Measurements from ENCODE around the gene SCUBE2.
"Not testable (repeated sequence)": the region's sequence is repeated elsewhere in the genome, so short reads cannot be mapped to it uniquely, and the experiment has no call there.

Gene SCUBE2

DNA sequence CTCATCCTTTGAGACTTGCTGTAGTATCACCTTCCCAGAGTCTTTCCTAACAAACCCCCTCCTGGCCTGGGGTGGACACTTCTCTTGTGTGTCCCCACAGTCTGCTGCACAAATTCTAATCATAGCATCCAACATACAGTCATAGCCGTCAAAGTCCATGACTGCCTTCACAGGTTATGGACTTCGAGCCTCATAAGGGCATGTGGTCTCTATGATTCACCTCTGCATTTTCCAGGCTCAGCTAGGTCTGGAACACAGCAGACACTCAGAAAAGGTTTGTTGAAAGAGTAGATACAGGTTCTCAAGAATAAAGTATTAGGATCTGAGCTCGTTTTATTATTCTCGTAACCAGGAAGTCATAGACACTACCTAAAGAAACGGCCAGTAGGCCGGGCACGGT lies 13.2 kb upstream of the SCUBE2 start:
- TF ChIP-seq, protein P1, sequence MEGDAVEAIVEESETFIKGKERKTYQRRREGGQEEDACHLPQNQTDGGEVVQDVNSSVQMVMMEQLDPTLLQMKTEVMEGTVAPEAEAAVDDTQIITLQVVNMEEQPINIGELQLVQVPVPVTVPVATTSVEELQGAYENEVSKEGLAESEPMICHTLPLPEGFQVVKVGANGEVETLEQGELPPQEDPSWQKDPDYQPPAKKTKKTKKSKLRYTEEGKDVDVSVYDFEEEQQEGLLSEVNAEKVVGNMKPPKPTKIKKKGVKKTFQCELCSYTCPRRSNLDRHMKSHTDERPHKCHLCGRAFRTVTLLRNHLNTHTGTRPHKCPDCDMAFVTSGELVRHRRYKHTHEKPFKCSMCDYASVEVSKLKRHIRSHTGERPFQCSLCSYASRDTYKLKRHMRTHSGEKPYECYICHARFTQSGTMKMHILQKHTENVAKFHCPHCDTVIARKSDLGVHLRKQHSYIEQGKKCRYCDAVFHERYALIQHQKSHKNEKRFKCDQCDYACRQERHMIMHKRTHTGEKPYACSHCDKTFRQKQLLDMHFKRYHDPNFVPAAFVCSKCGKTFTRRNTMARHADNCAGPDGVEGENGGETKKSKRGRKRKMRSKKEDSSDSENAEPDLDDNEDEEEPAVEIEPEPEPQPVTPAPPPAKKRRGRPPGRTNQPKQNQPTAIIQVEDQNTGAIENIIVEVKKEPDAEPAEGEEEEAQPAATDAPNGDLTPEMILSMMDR (IDR thresholded peaks at IDR 0.05; ENCODE audit: insufficient read depth, missing control alignments), result no peak
- FAIRE-seq, result no peak
- no peak for DNase-seq (ENCODE audit: insufficient read length, low spot score)

DNA sequence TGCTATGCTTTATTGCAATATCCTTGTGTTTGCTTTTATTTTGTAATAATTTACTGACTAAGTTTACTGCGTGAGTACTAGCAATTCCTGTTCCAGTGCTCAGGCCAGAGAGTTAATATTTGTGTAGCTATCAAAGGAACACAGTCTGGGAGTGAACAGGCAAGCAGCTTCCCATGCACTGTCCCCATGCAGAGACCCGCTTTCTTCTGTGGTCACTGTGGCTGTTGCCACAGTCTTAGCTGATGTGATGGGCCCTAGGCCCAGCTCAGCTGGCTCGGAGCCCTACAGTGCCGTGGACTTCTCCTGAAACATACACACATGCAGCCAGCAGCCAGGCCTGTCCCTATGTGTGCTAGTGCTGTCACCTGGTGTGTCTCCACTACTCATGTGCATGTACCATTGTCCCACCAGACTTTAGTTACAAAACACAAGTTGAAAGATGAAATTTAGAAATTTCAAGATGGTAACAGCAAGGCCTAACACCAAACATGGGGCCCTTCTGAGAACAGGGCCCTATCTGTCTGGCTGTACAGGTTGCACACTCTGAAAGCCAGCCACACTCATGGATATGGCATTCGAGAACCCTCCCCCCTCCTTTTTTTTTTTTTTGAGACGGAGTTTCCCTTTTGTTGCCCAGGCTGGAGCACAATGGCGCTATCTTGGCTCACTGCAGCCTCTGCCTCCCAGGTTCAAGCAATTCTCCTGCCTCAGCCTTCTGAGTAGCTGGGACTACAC lies 12.3 kb upstream of the SCUBE2 start:
- TF ChIP-seq, protein P1 (IDR thresholded peaks at IDR 0.05; ENCODE audit: insufficient read depth, missing control alignments), result no peak
- FAIRE-seq, result no peak
- no peak for DNase-seq (ENCODE audit: insufficient read length, low spot score)

DNA sequence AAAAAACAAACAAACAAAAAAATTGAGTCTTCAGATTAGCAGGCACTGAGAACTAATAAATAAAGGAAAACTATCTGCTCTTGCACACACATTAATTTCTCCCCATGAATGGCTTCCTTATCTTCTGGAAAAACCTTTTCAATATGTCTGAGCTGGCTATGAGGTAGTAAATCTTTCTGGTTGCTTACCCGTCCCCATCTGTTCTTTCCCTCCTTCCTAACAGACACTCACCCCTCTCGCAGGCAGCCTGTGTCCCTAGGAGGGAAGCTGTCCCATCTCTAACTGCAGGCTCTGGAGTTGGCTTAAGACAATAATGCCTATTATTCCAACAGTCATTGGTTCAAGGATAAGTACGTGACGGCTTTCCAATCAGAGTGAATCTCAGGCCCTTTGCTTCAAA lies 8.2 kb upstream of the SCUBE2 start:
- TF ChIP-seq, protein P1 (IDR thresholded peaks at IDR 0.05; ENCODE audit: insufficient read depth, missing control alignments), result no peak
- FAIRE-seq, result no peak
- DNase-seq (ENCODE audit: insufficient read length, low spot score), result no peak

DNA sequence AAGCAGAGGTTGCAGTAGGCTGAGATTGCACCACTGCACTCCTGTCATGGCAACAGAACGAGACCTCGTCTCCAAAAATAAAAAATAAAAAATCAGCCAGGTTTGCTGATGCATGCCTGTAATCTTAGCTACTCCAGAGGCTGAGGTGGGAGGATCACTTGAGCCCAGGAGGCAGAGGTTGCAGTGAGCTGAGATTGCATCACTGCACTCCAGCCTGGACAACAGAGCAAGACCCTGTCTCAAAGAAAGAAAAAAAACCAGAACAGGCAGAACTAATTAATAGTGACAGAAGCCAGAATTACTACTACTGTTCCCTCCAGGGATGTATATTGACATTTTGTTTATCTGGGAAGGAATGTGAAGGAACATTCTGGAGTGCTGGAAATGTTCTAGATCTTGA lies 7.1 kb upstream of the SCUBE2 start:
- not testable (repeated sequence) for DNase-seq (ENCODE audit: insufficient read length, low spot score); FAIRE-seq

DNA sequence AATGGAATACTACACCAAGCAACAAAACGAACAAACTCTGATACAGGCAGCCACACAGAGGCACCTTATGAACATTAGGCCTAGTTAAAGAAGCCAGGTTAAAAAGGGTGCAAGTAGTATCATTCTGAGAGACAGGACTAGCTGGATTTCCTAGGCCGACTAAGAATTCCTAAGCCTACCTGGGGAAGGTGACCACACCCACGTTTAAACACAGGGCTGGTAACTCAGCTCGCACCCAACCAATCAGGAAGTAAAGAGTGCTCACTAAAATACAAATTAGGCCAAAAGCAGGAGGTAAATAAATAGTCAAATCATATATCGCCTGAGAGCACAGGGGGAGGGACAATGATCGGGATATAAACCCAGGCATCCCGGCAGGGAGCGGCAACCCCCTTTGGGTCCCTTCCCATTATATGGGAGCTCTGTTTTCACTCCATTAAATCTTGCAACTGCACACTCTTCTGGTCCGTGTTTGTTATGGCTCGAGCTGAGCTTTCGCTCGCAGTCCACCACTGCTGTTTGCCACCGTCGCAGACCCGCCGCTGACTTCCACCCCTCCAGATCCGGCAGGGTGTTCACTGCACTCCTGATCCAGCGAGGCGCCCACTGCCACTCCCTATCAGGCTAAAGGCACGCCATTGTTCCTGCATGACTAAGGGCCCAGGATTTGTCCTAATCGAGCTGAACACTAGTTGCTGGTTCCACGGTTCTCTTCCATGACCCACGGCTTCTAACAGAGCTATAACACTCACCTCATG lies 6.0 kb upstream of the SCUBE2 start:
- FAIRE-seq; DNase-seq (ENCODE audit: insufficient read length, low spot score): not testable (repeated sequence)

DNA sequence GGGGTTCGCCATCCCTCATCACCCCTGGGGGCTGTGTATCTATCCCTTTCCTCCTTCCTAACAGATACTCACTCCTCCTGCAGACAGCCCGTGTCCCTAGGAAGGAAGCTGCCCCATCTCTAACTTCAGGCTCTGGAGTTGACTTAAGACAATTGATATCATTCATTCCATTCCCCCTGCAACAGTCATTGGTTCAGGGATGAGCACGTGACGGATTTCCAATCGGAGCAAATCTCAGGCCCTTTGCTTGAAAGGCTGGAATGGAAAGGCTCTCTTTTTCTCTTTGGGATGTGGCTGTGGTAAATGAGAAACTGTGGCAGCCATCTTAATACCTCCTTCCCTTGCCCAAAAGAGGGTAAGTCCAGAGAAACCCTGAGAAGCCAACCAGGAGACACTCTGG lies 5.0 kb upstream of the SCUBE2 start:
- FAIRE-seq, result no peak

DNA sequence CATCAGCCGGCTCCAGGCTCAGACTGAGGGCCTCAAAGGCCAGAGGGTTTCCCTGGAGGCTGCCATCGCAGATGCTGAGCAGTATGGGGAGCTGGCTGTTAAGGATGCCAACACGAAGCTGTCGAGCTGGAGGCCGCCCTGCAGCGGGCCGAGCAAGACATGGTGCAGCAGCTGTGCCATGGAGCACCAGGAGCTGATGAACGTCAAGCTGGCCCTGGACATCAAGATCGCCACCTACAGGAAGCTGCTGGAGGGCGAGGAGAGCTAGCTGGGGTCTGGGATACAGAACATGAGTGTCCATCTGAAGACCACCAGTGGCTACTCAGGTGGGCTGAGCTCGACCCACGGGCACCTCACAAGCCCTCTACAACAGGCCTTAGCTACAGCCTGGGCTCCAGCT lies 4.0 kb upstream of the SCUBE2 start:
- TF ChIP-seq, protein P1 (IDR thresholded peaks at IDR 0.05; ENCODE audit: insufficient read depth, missing control alignments), result peak; percentile 4
- DNase-seq (ENCODE audit: insufficient read length, low spot score), result no peak
- no peak for FAIRE-seq

More for the DNA sequence above, 5.0 kb upstream of the SCUBE2 start:
- no peak for DNase-seq (ENCODE audit: insufficient read length, low spot score)
- TF ChIP-seq, protein P1 (IDR thresholded peaks at IDR 0.05; ENCODE audit: insufficient read depth, missing control alignments), result no peak

DNA sequence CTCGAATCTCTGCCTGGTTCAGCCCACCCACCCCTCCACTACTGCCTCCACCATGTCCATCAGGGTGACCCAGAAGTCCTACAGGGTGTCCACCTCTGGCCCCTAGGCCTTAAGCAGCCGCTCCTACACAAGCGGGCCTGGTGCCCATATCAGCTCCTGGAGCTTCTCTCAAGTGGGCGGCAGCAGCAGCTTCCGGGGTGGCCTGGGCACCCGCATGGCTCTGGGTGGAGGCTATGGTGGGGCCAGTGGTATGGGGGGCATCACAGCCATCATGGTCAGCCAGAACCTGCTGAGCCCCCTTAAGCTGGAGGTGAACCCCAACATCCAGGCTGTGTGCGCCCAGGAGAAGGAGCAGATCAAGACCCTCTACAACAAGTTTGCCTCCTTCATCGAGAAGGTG lies 3.0 kb upstream of the SCUBE2 start:
- TF ChIP-seq, protein P1 (IDR thresholded peaks at IDR 0.05; ENCODE audit: insufficient read depth, missing control alignments), result no peak
- no peak for DNase-seq (ENCODE audit: insufficient read length, low spot score)
- FAIRE-seq, result no peak

Measured in D721Med (cell line).